ENCODE data around the gene FOXO1.

The FOXO1 gene

DNA sequence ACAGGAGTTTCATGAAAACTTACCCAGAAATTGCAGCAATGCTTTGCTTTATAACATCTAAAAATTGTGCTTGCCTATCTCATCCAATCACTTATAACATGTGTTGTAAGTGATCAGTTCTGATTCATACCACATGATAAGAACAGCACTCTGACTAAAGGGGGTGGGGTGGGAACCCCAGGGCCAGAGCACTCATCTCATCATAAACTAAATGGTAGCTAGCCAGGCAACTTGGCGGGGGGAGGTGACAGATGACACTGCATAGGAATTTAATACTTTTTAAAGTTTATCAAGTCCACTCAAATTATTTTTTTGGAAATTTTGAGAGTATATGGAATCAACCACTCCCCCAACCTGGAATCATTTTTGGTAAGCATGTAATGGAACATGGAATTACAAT is 42.1 kb downstream of the FOXO1 start:
- Histone ChIP-seq H3K4me2 (ENCODE audit: low read length) (no peak overlapping the region), H3K36me3 (ENCODE audit: control insufficient read depth, low read length) (peaks cover 71% of the 10 kb centered on the region), H3K79me2 (ENCODE audit: control insufficient read depth, low read length) (peaks cover 100% of the 10 kb centered on the region), H4K20me1 (ENCODE audit: control insufficient read depth, insufficient read depth, low read depth, low read length) (peaks cover 50% of the 10 kb centered on the region), H3K4me3 (ENCODE audit: low read length) (no peak overlapping the region), H3K4me1 (ENCODE audit: control insufficient read depth, low read length) (peaks cover 89% of the 10 kb centered on the region), H3K9me2 (replicated peaks; ENCODE audit: control insufficient read depth, low read length) (no peaks in the 10 kb centered on the region), H3K9me3 (ENCODE audit: control insufficient read depth, insufficient read depth, low read length) (no peaks in the 10 kb centered on the region), H3K27me3 (ENCODE audit: control insufficient read depth, low read length) (no peaks in the 10 kb centered on the region), H3K27ac (ENCODE audit: low read depth, low read length) (no peak overlapping the region), H3F3A (ENCODE audit: control insufficient read depth, insufficient read depth) (peaks cover 3% of the 10 kb centered on the region; the same call in 1 of the 2 replicates)
- TF ChIP-seq EZH2phosphoT487 (IDR thresholded peaks at IDR 0.05; ENCODE audit: borderline replicate concordance, low read length): no peak
- TF ChIP-seq, protein P1, sequence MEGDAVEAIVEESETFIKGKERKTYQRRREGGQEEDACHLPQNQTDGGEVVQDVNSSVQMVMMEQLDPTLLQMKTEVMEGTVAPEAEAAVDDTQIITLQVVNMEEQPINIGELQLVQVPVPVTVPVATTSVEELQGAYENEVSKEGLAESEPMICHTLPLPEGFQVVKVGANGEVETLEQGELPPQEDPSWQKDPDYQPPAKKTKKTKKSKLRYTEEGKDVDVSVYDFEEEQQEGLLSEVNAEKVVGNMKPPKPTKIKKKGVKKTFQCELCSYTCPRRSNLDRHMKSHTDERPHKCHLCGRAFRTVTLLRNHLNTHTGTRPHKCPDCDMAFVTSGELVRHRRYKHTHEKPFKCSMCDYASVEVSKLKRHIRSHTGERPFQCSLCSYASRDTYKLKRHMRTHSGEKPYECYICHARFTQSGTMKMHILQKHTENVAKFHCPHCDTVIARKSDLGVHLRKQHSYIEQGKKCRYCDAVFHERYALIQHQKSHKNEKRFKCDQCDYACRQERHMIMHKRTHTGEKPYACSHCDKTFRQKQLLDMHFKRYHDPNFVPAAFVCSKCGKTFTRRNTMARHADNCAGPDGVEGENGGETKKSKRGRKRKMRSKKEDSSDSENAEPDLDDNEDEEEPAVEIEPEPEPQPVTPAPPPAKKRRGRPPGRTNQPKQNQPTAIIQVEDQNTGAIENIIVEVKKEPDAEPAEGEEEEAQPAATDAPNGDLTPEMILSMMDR (IDR thresholded peaks at IDR 0.05; ENCODE audit: low read depth, low read length, poor library complexity, severe bottlenecking): no peak

DNA sequence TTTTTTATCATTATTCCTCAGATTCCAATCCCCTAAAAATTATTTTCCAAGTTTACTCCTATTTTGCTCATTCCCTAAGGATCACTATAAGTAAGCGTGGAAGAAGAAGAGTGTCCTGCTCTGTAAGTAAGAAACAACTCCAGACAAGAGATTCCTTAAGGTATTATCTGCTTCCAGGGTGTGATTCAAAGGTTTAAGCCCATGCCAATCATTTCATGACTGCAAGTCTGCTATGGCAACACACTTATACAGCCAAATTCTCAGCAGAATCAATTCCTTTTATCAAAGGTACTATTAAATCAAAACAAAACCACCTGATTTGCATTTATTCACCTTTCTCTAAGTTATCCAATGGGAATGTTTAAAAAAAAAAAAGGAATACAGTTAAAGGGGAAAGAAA is 43.7 kb downstream of the FOXO1 start:
- Histone ChIP-seq H3K9me3 (ENCODE audit: control insufficient read depth, insufficient read depth, low read length) (no peaks in the 10 kb centered on the region), H3K36me3 (ENCODE audit: control insufficient read depth, low read length) (peaks cover 73% of the 10 kb centered on the region), H3F3A (ENCODE audit: control insufficient read depth, insufficient read depth) (no peaks in the 10 kb centered on the region; the same call in 1 of the 2 replicates), H3K4me2 (ENCODE audit: low read length) (no peak overlapping the region), H3K4me3 (ENCODE audit: low read length) (no peak overlapping the region), H3K9me2 (replicated peaks; ENCODE audit: control insufficient read depth, low read length) (no peaks in the 10 kb centered on the region), H3K79me2 (ENCODE audit: control insufficient read depth, low read length) (peaks cover 100% of the 10 kb centered on the region), H3K27ac (ENCODE audit: low read depth, low read length) (no peak overlapping the region), H3K27me3 (ENCODE audit: control insufficient read depth, low read length) (no peaks in the 10 kb centered on the region), H3K4me1 (ENCODE audit: control insufficient read depth, low read length) (peaks cover 90% of the 10 kb centered on the region), H4K20me1 (ENCODE audit: control insufficient read depth, insufficient read depth, low read depth, low read length) (peaks cover 50% of the 10 kb centered on the region)
- no peak for TF ChIP-seq EZH2phosphoT487 (IDR thresholded peaks at IDR 0.05; ENCODE audit: borderline replicate concordance, low read length)
- TF ChIP-seq, protein P1 (IDR thresholded peaks at IDR 0.05; ENCODE audit: low read depth, low read length, poor library complexity, severe bottlenecking): no peak

DNA sequence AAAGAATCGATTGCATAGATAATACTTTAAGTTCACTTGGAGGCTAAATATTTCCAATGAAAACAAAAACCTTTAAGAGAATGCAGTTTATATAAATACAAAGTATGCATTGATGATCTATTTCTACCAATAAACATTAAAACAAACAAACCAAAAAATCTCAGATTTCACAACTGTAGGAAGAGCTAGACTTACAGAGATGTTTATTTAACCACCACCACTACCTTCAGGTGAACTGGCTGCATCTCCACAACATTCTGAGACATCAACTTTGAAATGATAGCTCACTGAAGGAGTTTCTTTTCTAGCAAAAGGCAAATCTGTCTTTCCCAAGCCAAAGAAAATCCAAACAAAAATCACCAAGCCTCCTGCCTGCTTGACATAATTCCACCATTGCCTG is 44.2 kb downstream of the FOXO1 start:
- no peaks in the 10 kb centered on the region for H3K27me3 ChIP-seq (ENCODE audit: control insufficient read depth, low read length)
- TF ChIP-seq EZH2phosphoT487 (IDR thresholded peaks at IDR 0.05; ENCODE audit: borderline replicate concordance, low read length): no peak
- TF ChIP-seq, protein P1 (IDR thresholded peaks at IDR 0.05; ENCODE audit: low read depth, low read length, poor library complexity, severe bottlenecking): no peak
- no peak overlapping the region for H3K27ac ChIP-seq (ENCODE audit: low read depth, low read length)
- H3K4me3 ChIP-seq (ENCODE audit: low read length): no peak overlapping the region
- no peaks in the 10 kb centered on the region for H3K9me3 ChIP-seq (ENCODE audit: control insufficient read depth, insufficient read depth, low read length)
- peaks cover 100% of the 10 kb centered on the region for H3K79me2 ChIP-seq (ENCODE audit: control insufficient read depth, low read length)
- peaks cover 73% of the 10 kb centered on the region for H3K36me3 ChIP-seq (ENCODE audit: control insufficient read depth, low read length)
- no peaks in the 10 kb centered on the region for H3F3A ChIP-seq (ENCODE audit: control insufficient read depth, insufficient read depth)
- H4K20me1 ChIP-seq (ENCODE audit: control insufficient read depth, insufficient read depth, low read depth, low read length): peaks cover 51% of the 10 kb centered on the region
- H3K4me1 ChIP-seq (ENCODE audit: control insufficient read depth, low read length): peaks cover 90% of the 10 kb centered on the region
- H3K9me2 ChIP-seq (replicated peaks; ENCODE audit: control insufficient read depth, low read length): no peaks in the 10 kb centered on the region
- H3K4me2 ChIP-seq (ENCODE audit: low read length): no peak overlapping the region

DNA sequence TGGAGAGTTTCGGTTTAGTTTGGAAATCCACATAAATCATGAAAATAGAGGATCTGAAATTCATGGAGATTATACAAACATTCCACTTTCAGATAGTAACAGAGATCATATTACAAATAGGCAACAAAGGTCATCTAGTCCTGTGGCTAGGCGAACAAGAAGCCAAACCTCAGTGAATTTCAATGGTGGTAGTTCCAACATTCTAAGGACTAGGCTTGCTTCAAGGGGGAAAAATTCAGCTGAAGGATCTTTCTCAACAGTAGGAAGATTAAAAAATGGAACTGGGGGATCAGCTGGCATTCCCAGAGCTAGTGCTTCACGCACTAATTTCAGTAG is 47.0 kb downstream of the FOXO1 start:
- Histone ChIP-seq H3K27me3 (ENCODE audit: control insufficient read depth, low read length) (no peaks in the 10 kb centered on the region), H3K27ac (ENCODE audit: low read depth, low read length) (no peak overlapping the region), H3K4me3 (ENCODE audit: low read length) (no peak overlapping the region), H3K36me3 (ENCODE audit: control insufficient read depth, low read length) (peaks cover 76% of the 10 kb centered on the region), H3K9me2 (replicated peaks; ENCODE audit: control insufficient read depth, low read length) (no peaks in the 10 kb centered on the region), H3K4me1 (ENCODE audit: control insufficient read depth, low read length) (peaks cover 90% of the 10 kb centered on the region), H3K9me3 (ENCODE audit: control insufficient read depth, insufficient read depth, low read length) (no peaks in the 10 kb centered on the region), H4K20me1 (ENCODE audit: control insufficient read depth, insufficient read depth, low read depth, low read length) (peaks cover 57% of the 10 kb centered on the region), H3K4me2 (ENCODE audit: low read length) (no peak overlapping the region), H3K79me2 (ENCODE audit: control insufficient read depth, low read length) (peaks cover 100% of the 10 kb centered on the region), H3F3A (ENCODE audit: control insufficient read depth, insufficient read depth) (no peaks in the 10 kb centered on the region)
- no peak for TF ChIP-seq EZH2phosphoT487 (IDR thresholded peaks at IDR 0.05; ENCODE audit: borderline replicate concordance, low read length)
- TF ChIP-seq, protein P1 (IDR thresholded peaks at IDR 0.05; ENCODE audit: low read depth, low read length, poor library complexity, severe bottlenecking): no peak
